WTC11 (cell line): Measurements from ENCODE around the gene GNA14. TPM values are rescaled to one million over a fixed set of nuclear protein-coding genes. Genes with fewer than 3 reads are reported as not detected.

Source experiments
- ATAC-seq: fragments of 200-7000 bp; cut with Tn5 transposase; 2 replicates; pipeline ENCODE4 v1.10.0; 2021; ENCODE audit warnings: mild to moderate bottlenecking, moderate library complexity
- CTCF ChIA-PET: fragments of 300-600 bp; sonication (Branson Sonifier 250); formaldehyde crosslinking; loops from one replicate; lab custom pipeline; 2021; ENCODE audit warnings: antibody characterized with exemption; lab: Charles Lee
- POLR2A ChIA-PET: fragments of 350-600 bp; sonication (Branson Sonifier 250); formaldehyde crosslinking; loops from one replicate; lab custom pipeline; 2021; ENCODE audit warnings: antibody characterized with exemption; lab: Charles Lee
- DNase-seq: peaks from one replicate; pipeline ENCODE4 v3.0.0; 2021; ENCODE audit warnings: low spot score
- H3K27ac Mint-ChIP-seq: 2 replicates; pipeline ENCODE4 v1.8.0; 2021; ENCODE audit warnings: mixed read lengths
- H3K27me3 Mint-ChIP-seq: 2 replicates; pipeline ENCODE4 v1.8.0; 2021; ENCODE audit warnings: low read depth, mild to moderate bottlenecking, moderate library complexity, mixed read lengths
- H3K36me3 Mint-ChIP-seq: 2 replicates; pipeline ENCODE4 v1.8.0; 2021; ENCODE audit warnings: mixed read lengths
- H3K4me1 Mint-ChIP-seq: 2 replicates; pipeline ENCODE4 v1.8.0; 2022; ENCODE audit warnings: mixed read lengths
- H3K4me3 Mint-ChIP-seq: 2 replicates; pipeline ENCODE4 v1.8.0; 2021; ENCODE audit warnings: mild to moderate bottlenecking, moderate library complexity, mixed read lengths
- H3K9me3 Mint-ChIP-seq: 2 replicates; pipeline ENCODE4 v1.8.0; 2021; ENCODE audit warnings: mixed read lengths
- AR ChIP-seq: fragments of 250-450 bp; sonication (Bioruptor Pico); IDR thresholded peaks from 2 replicates; pipeline ENCODE4 v1.9.0; 2021; ENCODE audit warnings: mild to moderate bottlenecking
- ATF1 ChIP-seq: sonication (generic); formaldehyde crosslinking; IDR thresholded peaks from 2 replicates; pipeline ENCODE4 v1.8.1; 2023; ENCODE audit warnings: mild to moderate bottlenecking, moderate library complexity, missing genetic modification reagents
- ATF2 ChIP-seq: sonication (generic); formaldehyde crosslinking; IDR thresholded peaks from 2 replicates; pipeline ENCODE4 v1.8.1; 2022; ENCODE audit warnings: low read depth, missing genetic modification reagents, borderline replicate concordance
- ELF4 ChIP-seq: sonication (generic); formaldehyde crosslinking; IDR thresholded peaks from 2 replicates; pipeline ENCODE4 v1.8.1; 2022; ENCODE audit warnings: low read depth, mild to moderate bottlenecking, moderate library complexity, missing genetic modification reagents
- ETV6 ChIP-seq: sonication (generic); formaldehyde crosslinking; IDR thresholded peaks from 2 replicates; pipeline ENCODE4 v1.8.1; 2022; ENCODE audit warnings: mild to moderate bottlenecking, missing genetic modification reagents
- FOXP4 ChIP-seq: sonication (generic); formaldehyde crosslinking; IDR thresholded peaks from 2 replicates; pipeline ENCODE4 v1.8.0; 2022; ENCODE audit warnings: mild to moderate bottlenecking, missing genetic modification reagents
- GRHL2 ChIP-seq: fragments of 250-450 bp; sonication (Bioruptor Pico); IDR thresholded peaks from 2 replicates; pipeline ENCODE4 v1.8.0; 2022; ENCODE audit warnings: mild to moderate bottlenecking, moderate library complexity; ENCODE audit not compliant: insufficient replicate concordance, severe bottlenecking
- HMGA2 ChIP-seq: fragments of 250-450 bp; sonication (Bioruptor Pico); IDR thresholded peaks from 2 replicates; pipeline ENCODE4 v1.4.0; 2021; ENCODE audit warnings: mild to moderate bottlenecking, moderate library complexity
- HMGXB4 ChIP-seq: sonication (generic); formaldehyde crosslinking; IDR thresholded peaks from 2 replicates; pipeline ENCODE4 v1.8.1; 2023; ENCODE audit warnings: mild to moderate bottlenecking, moderate library complexity, missing genetic modification reagents
- IRF1 ChIP-seq: sonication (generic); formaldehyde crosslinking; IDR thresholded peaks from 2 replicates; pipeline ENCODE4 v1.8.0; 2023; ENCODE audit warnings: missing genetic modification reagents
- JAZF1 ChIP-seq: fragments of 250-450 bp; sonication (Bioruptor Pico); IDR thresholded peaks from 2 replicates; pipeline ENCODE4 v1.9.0; 2021; ENCODE audit warnings: moderate library complexity, mild to moderate bottlenecking, inconsistent platforms
- MXD4 ChIP-seq: fragments of 250-450 bp; sonication (Bioruptor Pico); IDR thresholded peaks from 2 replicates; pipeline ENCODE4 v1.8.0; 2021; ENCODE audit warnings: mild to moderate bottlenecking, moderate library complexity, borderline replicate concordance
- NFYB ChIP-seq: sonication (generic); formaldehyde crosslinking; conservative IDR thresholded peaks from 2 replicates; pipeline ENCODE4 v1.8.0; 2022; ENCODE audit warnings: low read depth, missing genetic modification reagents
- NR1H2 ChIP-seq: sonication (generic); formaldehyde crosslinking; IDR thresholded peaks from 2 replicates; pipeline ENCODE4 v1.9.0; 2021; ENCODE audit warnings: mild to moderate bottlenecking, moderate library complexity, missing genetic modification reagents
- NR2C2 ChIP-seq: sonication (generic); formaldehyde crosslinking; IDR thresholded peaks from 2 replicates; pipeline ENCODE4 v1.8.0; 2022; ENCODE audit warnings: mild to moderate bottlenecking, missing genetic modification reagents
- NR3C1 ChIP-seq: sonication (generic); formaldehyde crosslinking; conservative IDR thresholded peaks from 2 replicates; pipeline ENCODE4 v1.8.1; 2023; ENCODE audit warnings: low read depth, mild to moderate bottlenecking, missing genetic modification reagents
- RORB ChIP-seq: fragments of 250-450 bp; sonication (Bioruptor Pico); IDR thresholded peaks from 2 replicates; pipeline ENCODE4 v1.9.0; 2021; ENCODE audit warnings: mild to moderate bottlenecking
- SP1 ChIP-seq: sonication (generic); formaldehyde crosslinking; conservative IDR thresholded peaks from 2 replicates; pipeline ENCODE4 v1.8.1; 2022; ENCODE audit warnings: missing genetic modification reagents
- TEAD4 ChIP-seq: sonication (generic); formaldehyde crosslinking; IDR thresholded peaks from 2 replicates; pipeline ENCODE4 v1.8.0; 2022; ENCODE audit warnings: mild to moderate bottlenecking, missing genetic modification reagents
- USF1 ChIP-seq: sonication (generic); formaldehyde crosslinking; IDR thresholded peaks from 2 replicates; pipeline ENCODE4 v1.8.0; 2022; ENCODE audit warnings: mild to moderate bottlenecking, missing genetic modification reagents
- ZBTB21 ChIP-seq: sonication (generic); formaldehyde crosslinking; IDR thresholded peaks from 2 replicates; pipeline ENCODE4 v1.8.1; 2023; ENCODE audit warnings: mild to moderate bottlenecking, missing genetic modification reagents, borderline replicate concordance
- ZMAT4 ChIP-seq: fragments of 250-450 bp; sonication (Bioruptor Pico); IDR thresholded peaks from 2 replicates; pipeline ENCODE4 v1.9.0; 2021; ENCODE audit warnings: mild to moderate bottlenecking
- ZNF232 ChIP-seq: sonication (generic); formaldehyde crosslinking; IDR thresholded peaks from 2 replicates; pipeline ENCODE4 v1.8.0; 2022; ENCODE audit warnings: mild to moderate bottlenecking, missing genetic modification reagents
- ZNF671 ChIP-seq: fragments of 250-450 bp; sonication (Bioruptor Pico); IDR thresholded peaks from 2 replicates; pipeline ENCODE4 v1.8.0; 2021; ENCODE audit warnings: mild to moderate bottlenecking
- ZSCAN18 ChIP-seq: fragments of 250-450 bp; sonication (Bioruptor Pico); IDR thresholded peaks from 2 replicates; pipeline ENCODE4 v2.1.2; 2022; ENCODE audit warnings: mild to moderate bottlenecking, moderate library complexity
- total RNA-seq: library from RNA; stranded (reverse); gene quantifications from 3 replicates; pipeline ENCODE4 v1.2.3, GENCODE V29; 2021

GNA14 gene
- total RNA-seq, 1 experiment from 2014 or later = 26.7 TPM

GRCh38 chr9:77575785-77576184 is 72.3 kb downstream of the GNA14 start:
- ATAC-seq = 0 out of 2 replicates have a peak, but pooled peaks have one; percentile 50
- H3K4me3 Mint-ChIP-seq = no peak overlapping the region
- H3K4me1 Mint-ChIP-seq = peaks cover 25% of the 10 kb centered on the region
- DNase-seq = peak; percentile 32
- TF ChIP-seq FOXP4 (peak; percentile 65; the same call in 1 of the 2 replicates), ELF4 (CRISPR knock-in tag) (no peak), ZNF232 (CRISPR knock-in tag) (0 out of 2 replicates have a peak, but pooled peaks have one; percentile 33), ETV6 (CRISPR knock-in tag) (peak; percentile 46; the same call in 1 of the 2 replicates), ZSCAN18 (CRISPR knock-in tag) (no peak), HMGXB4 (no peak)
- TF ChIP-seq, all 79 proteins: peak for 3
- no peaks in the 10 kb centered on the region for H3K27me3 Mint-ChIP-seq
- ChIA-PET CTCF (interaction anchor here (0.5 kb wide), 1 partner anchor 10 kb away, joined by 3 read pairs; no protein-coding TSS in a partner anchor), POLR2A (no interaction called here)
- peaks cover 7% of the 10 kb centered on the region for H3K9me3 Mint-ChIP-seq
- H3K36me3 Mint-ChIP-seq = no peaks in the 10 kb centered on the region
- H3K27ac Mint-ChIP-seq = no peak overlapping the region

- POLR2A ChIA-PET = interaction anchor here (1.1 kb wide), 1 partner anchor 14 kb away, joined by 3 read pairs; no protein-coding TSS in a partner anchor
- no peaks in the 10 kb centered on the region for H3K27me3 Mint-ChIP-seq
- CTCF ChIA-PET = interaction anchor here (0.5 to 1.1 kb wide), 2 partner anchors 16 to 22 kb away, joined by 3 to 4 read pairs; no protein-coding TSS in a partner anchor
Observed at GRCh38 chr9:77569335-77569734, 78.8 kb downstream of the GNA14 start.

More at GRCh38 chr9:77569335-77569734, 78.8 kb downstream of the GNA14 start:
- Mint-ChIP-seq H3K4me3 (no peak overlapping the region), H3K27ac (peak overlapping the region; percentile 71; the same call in 1 of the 2 replicates), H3K9me3 (no peaks in the 10 kb centered on the region), H3K36me3 (no peaks in the 10 kb centered on the region), H3K4me1 (peaks cover 28% of the 10 kb centered on the region)
- ATAC-seq (peak; percentile 65), DNase-seq (no peak)
- TF ChIP-seq NFYB (no peak), ZBTB21 (CRISPR knock-in tag) (no peak), NR3C1 (CRISPR knock-in tag) (no peak), USF1 (CRISPR knock-in tag) (no peak), ATF1 (CRISPR knock-in tag) (no peak), AR (CRISPR knock-in tag) (no peak), IRF1 (CRISPR knock-in tag) (no peak), NR1H2 (CRISPR knock-in tag) (no peak), HMGA2 (CRISPR knock-in tag) (no peak), JAZF1 (CRISPR knock-in tag) (no peak), ATF2 (CRISPR knock-in tag) (no peak), ZNF671 (no peak), MXD4 (no peak), TEAD4 (CRISPR knock-in tag) (no peak), RORB (no peak), GRHL2 (CRISPR knock-in tag) (no peak), NR2C2 (CRISPR knock-in tag) (no peak), ZMAT4 (CRISPR knock-in tag) (no peak), SP1 (CRISPR knock-in tag) (no peak)
